HG03469 (cell line): Measurements from ENCODE around the gene MIPOL1.

ENCODE experiments used
- ATAC-seq: cut with Tn5 transposase; IDR thresholded peaks from one replicate; pipeline ENCODE4 v1.9.1; 2021; ENCODE audit warnings: mild to moderate bottlenecking, moderate library complexity, moderate number of reproducible peaks; ENCODE audit not compliant: unreplicated experiment

MIPOL1 gene

GRCh38 chr14:37594238-37594970 is 396.7 kb downstream of the MIPOL1 start:
- ATAC-seq = no peak

GRCh38 chr14:37594971-37595808 is 397.5 kb downstream of the MIPOL1 start, which contains the start of the genes FOXA1 and TTC6:
Gene FOXA1, minus strand, starts transcription at chr14:37595249. Its CDS starts 277 bp downstream, at chr14:37594972.
Gene TTC6, plus strand, starts transcription at chr14:37595629. Its CDS starts 26,436 bp downstream, at chr14:37622065.
- no peak for ATAC-seq

DNA sequence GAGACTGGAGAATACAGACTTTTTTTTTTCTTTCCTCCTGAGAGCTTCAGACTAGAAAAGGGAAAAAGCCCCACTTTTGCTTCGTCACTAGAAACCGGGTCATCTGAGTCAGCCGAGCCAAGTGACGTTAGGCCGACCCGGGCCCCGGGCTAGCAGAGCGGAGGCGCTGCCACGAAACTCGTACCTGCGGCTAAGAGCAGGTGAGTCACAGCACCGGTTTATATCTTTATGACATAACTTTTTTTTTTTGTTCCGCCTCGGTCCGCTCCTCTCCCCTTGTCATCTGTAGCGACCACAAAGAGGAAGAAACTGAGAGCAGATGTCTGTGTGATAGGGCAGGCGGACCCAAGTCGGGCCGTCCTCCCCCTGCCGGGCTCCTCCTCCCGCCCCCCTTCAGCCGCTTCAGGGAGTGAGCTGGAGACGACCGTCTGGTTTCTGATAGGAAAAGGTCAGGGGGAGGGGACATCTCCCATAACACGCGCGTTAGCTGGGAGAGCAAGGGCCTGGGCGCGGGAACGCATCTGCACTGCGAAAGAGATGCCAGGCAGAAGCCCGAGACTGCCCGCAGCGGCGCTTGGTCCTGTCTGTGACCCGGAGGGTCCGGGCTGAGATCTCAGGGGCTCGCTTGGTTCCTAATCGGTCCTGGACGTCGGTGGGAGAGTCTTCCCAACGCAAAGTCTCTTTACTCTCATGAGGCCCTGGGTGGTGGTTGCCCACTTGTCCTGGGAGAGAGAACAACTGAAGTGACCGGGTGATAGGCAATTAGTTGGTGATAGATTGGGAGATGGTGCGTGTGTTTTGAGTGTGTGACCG is 398.3 kb downstream of the MIPOL1 start:
- ATAC-seq = no peak

DNA sequence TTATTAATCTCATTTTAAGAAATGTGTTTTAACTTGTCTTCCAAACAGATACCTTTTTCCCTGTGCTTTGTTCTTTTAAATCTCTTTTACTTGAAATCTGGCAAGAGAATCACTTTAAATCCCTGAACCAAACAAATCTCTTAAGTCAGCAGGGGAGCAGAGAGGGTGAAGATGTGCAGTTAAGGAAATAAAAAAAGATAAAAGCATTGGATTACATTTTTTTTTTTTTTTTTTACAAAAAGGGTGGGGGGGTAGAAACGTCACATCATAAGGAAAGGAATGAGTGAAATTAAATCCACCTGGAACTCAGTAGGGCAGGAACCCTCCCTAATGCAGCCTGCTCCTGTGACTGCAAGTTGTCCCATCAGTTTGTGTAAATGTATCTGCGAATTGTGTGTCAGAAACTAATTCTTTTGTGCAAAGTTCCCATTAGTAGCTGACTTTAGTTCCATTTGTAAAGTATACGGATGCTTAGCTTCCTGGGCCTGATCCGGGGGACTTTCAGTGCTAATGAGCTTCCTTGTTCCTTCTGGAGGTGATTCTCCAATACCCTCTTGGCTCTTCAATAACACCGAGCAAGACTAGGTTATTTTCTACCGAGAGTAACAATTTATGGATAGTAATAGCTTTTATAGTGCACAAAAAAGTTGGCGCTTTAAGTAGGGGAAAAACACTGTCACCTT is 399.2 kb downstream of the MIPOL1 start:
- ATAC-seq = no peak

GRCh38 chr14:37597538-37597913 is 399.8 kb downstream of the MIPOL1 start:
- ATAC-seq = no peak

GRCh38 chr14:37597914-37598746 is 400.4 kb downstream of the MIPOL1 start:
- ATAC-seq = no peak

DNA sequence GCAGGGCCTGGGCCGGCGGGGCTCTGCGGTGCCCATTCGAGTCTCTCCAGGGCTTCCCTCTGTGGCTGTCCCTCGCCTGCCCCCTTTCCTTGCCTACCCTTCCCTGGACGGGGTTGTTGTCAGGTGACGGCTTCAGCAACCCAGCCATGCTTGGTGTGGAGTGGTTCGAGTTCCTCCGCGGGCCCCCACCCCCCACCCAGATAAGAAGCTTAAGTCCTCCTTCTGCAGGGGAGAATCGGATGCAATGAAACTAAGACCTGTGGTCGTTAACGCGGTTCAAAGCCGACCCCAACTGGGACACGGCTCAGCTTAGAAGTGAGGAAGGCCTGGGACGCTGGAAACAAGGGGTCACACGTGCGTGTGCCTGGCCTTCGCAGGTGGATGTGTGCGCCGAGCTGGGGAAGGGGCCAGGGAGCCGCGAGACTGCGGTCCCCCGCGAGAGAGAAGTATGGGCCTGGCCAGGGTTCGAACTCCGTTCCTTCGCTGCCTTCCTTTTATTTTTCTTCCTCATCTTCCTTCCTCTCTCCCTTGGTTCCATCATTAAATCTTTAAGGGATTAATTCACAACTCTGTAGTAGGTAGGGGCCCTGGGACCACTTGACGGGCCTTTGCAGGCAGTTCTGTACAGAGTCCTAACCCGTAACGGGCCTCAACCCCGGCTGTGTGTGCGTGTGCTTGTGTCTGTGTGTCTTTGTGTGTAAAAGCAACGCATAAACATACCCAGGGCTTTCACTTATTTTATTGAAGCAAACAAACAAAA is 401.2 kb downstream of the MIPOL1 start:
- no peak for ATAC-seq

GRCh38 chr14:37599507-37600368 is 402.0 kb downstream of the MIPOL1 start:
- ATAC-seq = no peak

DNA sequence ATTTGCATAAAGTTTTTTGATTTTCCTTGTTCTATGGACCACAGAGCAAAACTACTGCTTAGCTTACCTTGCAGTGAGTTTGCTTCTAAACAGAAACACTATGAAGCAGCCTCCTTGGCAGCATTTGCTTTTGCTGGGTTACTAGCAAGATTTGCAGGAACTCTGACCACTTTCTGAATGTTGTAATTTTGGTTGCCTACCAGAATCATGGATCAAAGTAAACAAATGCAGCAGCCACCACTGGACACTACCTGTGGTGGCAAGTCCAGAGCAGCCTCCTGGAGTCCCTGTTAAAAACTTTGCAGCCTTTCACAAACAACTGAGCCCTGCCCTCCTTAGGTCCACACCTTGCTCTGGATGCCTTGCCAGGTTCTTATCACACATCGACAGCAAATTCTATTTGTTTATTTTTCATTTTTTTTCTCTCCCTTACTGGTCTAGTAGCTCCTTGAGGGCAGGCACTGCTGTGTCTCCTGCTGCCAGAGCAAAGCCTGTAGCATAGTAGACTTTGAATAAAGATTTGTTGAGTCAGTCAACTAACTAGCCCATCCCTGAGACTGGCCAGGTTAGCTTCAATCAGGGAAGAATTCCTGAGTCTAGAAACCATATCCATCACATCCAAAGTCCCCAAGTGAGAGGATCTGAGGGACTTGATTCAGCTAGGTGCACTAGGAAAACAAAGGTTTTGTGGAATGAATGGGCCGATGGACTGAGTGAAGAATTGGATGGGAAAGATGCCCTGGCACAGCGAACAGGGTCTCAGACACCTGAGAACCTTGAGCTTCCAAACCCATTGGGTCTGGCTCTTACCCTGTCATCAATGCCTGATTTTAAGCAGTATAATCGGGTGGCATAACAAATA is 403.4 kb downstream of the MIPOL1 start:
- no peak for ATAC-seq

GRCh38 chr14:37601865-37602264 is 404.1 kb downstream of the MIPOL1 start:
- no peak for ATAC-seq
